ENCODE results near the gene UGT2B7. TPM values are rescaled to one million over a fixed set of nuclear protein-coding genes. Genes with fewer than 3 reads are reported as not detected.

The UGT2B7 gene
- total and polyA plus RNA-seq, 2 of the 13 experiments (the other 11 are each of a cell fraction or from before 2014, with no cell fraction given): 26.8 to 41.8 TPM

DNA sequence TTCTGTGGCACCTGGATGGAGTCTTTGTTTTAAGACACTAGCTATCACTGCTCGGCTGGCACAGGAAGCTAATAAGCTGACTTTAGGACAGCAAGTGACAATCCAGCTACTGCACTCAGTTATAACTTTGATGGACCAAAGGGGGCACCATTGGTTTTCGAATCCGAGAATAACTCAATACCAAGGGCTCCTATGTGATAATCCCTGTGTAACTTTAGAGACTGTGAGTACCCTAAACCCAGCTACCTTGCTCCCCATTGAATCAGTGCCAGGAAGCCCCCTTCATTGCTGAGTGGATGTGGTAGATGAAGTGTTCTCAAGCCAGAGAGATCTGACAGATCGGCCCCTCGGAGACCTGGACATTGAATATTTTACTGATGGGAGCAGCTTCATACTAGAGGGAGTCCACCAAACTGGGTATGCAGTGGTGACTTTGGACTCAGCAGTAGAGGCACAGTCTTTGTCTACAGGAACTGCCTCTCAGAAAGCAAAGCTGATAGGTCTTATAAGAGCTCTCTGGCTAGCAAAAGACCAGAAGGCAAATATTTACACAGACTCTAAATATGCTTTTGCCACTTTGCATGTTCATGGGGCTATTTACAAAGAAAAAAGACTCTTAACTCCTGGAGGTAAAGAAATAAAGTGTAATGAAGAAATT, 35.5 kb upstream of the UGT2B7 start (continued):
- TF ChIP-seq PAXIP1 (CRISPR knock-in tag; conservative IDR thresholded peaks at IDR 0.05) (peak; percentile 47; the same call in 1 of the 2 replicates), TBX3 (IDR thresholded peaks at IDR 0.05; ENCODE audit: borderline replicate concordance) (no peak), ZNF276 (CRISPR knock-in tag; IDR thresholded peaks at IDR 0.05; ENCODE audit: low read depth) (no peak), EZH2 (conservative IDR thresholded peaks at IDR 0.05; ENCODE audit: low read depth, low read length) (no peak), XRCC5 (optimal IDR thresholded peaks at IDR 0.05; ENCODE audit: low read length) (no peak), MAF1 (CRISPR knock-in tag; IDR thresholded peaks at IDR 0.05; ENCODE audit: borderline replicate concordance) (no peak), GFI1 (CRISPR knock-in tag; IDR thresholded peaks at IDR 0.05; ENCODE audit: borderline replicate concordance) (0 out of 2 replicates have a peak, but pooled peaks have one; percentile 44), GABPB1 (CRISPR knock-in tag; IDR thresholded peaks at IDR 0.05) (no peak), NFIC (IDR thresholded peaks at IDR 0.05; ENCODE audit: low read length) (0 out of 2 replicates have a peak, but pooled peaks have one; percentile 23), TEAD3 (CRISPR knock-in tag; optimal IDR thresholded peaks at IDR 0.05; ENCODE audit: borderline replicate concordance) (peak; percentile 7), ZBTB34 (CRISPR knock-in tag; IDR thresholded peaks at IDR 0.05) (0 out of 2 replicates have a peak, but pooled peaks have one; percentile 34), NRL (CRISPR knock-in tag; IDR thresholded peaks at IDR 0.05; ENCODE audit: borderline replicate concordance) (no peak), ATF1 (CRISPR knock-in tag; IDR thresholded peaks at IDR 0.05) (no peak), CTCF (CRISPR knock-in tag; IDR thresholded peaks at IDR 0.05) (peak; percentile 38)
- TF ChIP-seq, protein P1, sequence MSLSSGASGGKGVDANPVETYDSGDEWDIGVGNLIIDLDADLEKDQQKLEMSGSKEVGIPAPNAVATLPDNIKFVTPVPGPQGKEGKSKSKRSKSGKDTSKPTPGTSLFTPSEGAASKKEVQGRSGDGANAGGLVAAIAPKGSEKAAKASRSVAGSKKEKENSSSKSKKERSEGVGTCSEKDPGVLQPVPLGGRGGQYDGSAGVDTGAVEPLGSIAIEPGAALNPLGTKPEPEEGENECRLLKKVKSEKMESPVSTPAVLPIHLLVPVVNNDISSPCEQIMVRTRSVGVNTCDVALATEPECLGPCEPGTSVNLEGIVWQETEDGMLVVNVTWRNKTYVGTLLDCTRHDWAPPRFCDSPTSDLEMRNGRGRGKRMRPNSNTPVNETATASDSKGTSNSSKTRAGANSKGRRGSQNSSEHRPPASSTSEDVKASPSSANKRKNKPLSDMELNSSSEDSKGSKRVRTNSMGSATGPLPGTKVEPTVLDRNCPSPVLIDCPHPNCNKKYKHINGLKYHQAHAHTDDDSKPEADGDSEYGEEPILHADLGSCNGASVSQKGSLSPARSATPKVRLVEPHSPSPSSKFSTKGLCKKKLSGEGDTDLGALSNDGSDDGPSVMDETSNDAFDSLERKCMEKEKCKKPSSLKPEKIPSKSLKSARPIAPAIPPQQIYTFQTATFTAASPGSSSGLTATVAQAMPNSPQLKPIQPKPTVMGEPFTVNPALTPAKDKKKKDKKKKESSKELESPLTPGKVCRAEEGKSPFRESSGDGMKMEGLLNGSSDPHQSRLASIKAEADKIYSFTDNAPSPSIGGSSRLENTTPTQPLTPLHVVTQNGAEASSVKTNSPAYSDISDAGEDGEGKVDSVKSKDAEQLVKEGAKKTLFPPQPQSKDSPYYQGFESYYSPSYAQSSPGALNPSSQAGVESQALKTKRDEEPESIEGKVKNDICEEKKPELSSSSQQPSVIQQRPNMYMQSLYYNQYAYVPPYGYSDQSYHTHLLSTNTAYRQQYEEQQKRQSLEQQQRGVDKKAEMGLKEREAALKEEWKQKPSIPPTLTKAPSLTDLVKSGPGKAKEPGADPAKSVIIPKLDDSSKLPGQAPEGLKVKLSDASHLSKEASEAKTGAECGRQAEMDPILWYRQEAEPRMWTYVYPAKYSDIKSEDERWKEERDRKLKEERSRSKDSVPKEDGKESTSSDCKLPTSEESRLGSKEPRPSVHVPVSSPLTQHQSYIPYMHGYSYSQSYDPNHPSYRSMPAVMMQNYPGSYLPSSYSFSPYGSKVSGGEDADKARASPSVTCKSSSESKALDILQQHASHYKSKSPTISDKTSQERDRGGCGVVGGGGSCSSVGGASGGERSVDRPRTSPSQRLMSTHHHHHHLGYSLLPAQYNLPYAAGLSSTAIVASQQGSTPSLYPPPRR (CRISPR knock-in tag; IDR thresholded peaks at IDR 0.05; ENCODE audit: borderline replicate concordance): peak; percentile 32; the same call in 1 of the 2 replicates
